RWPE1 (cell line): ENCODE measurements around the gene CORO7.
"Not testable (repeated sequence)": the region's sequence is repeated elsewhere in the genome, so short reads cannot be mapped to it uniquely, and the experiment has no call there.

ENCODE experiments used
- CTCF ChIA-PET: fragments of 350-600 bp; sonication (Branson Sonifier 250); formaldehyde crosslinking; extraction: SDS; loops from one replicate; lab custom pipeline; 2021; lab: Yijun Ruan, JAX
- POLR2A ChIA-PET: fragments of 400-600 bp; formaldehyde crosslinking; extraction: SDS; loops from one replicate; lab custom pipeline; 2020; ENCODE audit warnings: antibody characterized with exemption; ENCODE audit not compliant: low non-redundant PET; lab: Yijun Ruan, JAX
- DNase-seq: peaks from one replicate; pipeline ENCODE4 v3.0.0; 2012; ENCODE audit warnings: low spot score
- H3K27ac ChIP-seq: fragments of 450-650 bp; 2 replicates; pipeline ENCODE4 v1.5.1; 2017
- TF ChIP-seq, protein P1 (sequence below): fragments of 450-650 bp; conservative IDR thresholded peaks from 2 replicates; pipeline ENCODE4 v1.5.1; 2017; ENCODE audit warnings: low read depth, mild to moderate bottlenecking

CORO7 gene

DNA sequence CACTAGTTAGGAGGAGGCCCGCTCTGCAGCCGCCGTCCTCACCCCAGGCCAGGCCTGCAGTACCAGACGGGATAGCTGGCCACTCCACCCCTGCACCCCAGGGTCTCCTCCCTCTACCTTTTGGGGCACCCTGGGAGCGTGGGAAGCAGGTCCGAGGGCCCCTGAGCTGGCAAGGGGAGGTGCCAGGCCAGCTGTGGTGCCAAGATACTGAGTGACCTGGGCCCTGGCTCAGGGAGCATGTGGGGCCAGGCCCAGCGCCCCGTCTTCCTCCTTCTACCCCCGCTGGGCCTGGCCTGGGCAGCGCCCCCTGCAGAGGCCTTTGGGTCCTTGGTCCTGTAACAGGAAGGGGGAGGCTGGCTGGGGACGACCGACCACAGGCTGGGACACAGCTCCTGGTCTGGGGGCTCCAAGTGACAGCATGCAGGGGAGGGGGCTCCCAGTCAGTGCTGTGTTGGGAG is 78.2 kb downstream of the CORO7 start:
- peak overlapping the region; percentile 71 for H3K27ac ChIP-seq
- TF ChIP-seq, protein P1, sequence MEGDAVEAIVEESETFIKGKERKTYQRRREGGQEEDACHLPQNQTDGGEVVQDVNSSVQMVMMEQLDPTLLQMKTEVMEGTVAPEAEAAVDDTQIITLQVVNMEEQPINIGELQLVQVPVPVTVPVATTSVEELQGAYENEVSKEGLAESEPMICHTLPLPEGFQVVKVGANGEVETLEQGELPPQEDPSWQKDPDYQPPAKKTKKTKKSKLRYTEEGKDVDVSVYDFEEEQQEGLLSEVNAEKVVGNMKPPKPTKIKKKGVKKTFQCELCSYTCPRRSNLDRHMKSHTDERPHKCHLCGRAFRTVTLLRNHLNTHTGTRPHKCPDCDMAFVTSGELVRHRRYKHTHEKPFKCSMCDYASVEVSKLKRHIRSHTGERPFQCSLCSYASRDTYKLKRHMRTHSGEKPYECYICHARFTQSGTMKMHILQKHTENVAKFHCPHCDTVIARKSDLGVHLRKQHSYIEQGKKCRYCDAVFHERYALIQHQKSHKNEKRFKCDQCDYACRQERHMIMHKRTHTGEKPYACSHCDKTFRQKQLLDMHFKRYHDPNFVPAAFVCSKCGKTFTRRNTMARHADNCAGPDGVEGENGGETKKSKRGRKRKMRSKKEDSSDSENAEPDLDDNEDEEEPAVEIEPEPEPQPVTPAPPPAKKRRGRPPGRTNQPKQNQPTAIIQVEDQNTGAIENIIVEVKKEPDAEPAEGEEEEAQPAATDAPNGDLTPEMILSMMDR = no peak
- POLR2A ChIA-PET = no interaction called here
- CTCF ChIA-PET = interaction anchor here (0.6 to 1.2 kb wide), 3 partner anchors 286 to 1580 kb away, joined by 3 to 4 read pairs (median 3); no protein-coding TSS in a partner anchor
- no peak for DNase-seq

GRCh38 chr16:4337540-4338088 is 78.8 kb downstream of the CORO7 start:
- H3K27ac ChIP-seq = peak overlapping the region; percentile 71
- ChIA-PET CTCF (interaction anchor here (1.2 kb wide), 1 partner anchor 286 kb away, joined by 3 read pairs; no protein-coding TSS in a partner anchor), POLR2A (no interaction called here)
- DNase-seq = no peak
- TF ChIP-seq, protein P1 = no peak

DNA sequence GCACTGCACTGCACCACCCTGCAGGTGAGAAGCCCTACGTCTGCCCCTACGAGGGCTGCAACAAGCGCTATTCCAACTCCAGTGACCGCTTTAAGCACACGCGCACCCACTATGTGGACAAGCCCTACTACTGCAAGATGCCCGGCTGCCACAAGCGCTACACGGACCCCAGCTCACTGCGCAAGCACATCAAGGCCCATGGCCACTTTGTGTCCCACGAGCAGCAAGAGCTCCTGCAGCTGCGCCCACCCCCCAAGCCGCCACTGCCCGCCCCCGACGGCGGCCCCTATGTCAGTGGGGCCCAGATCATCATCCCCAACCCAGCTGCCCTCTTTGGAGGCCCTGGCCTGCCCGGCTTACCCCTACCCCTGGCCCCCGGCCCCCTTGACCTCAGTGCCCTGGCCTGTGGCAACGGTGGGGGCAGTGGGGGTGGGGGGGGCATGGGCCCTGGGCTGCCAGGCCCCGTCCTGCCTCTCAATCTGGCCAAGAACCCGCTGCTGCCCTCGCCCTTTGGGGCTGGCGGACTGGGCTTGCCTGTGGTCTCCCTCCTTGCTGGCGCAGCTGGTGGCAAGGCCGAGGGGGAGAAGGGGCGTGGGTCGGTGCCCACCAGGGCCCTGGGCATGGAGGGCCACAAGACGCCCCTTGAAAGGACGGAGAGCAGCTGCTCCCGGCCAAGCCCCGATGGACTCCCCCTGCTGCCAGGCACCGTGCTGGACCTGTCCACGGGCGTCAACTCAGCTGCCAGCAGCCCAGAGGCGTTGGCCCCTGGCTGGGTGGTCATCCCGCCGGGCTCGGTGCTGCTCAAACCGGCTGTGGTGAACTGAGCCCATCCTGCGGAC is 79.5 kb downstream of the CORO7 start:
- CTCF ChIA-PET = interaction anchor here (1.2 kb wide), 1 partner anchor 287 kb away, joined by 3 read pairs; no protein-coding TSS in a partner anchor
- TF ChIP-seq, protein P1 = no peak
- H3K27ac ChIP-seq = peak overlapping the region; percentile 71
- POLR2A ChIA-PET = no interaction called here
- no peak for DNase-seq

- POLR2A ChIA-PET = no interaction called here
- peak overlapping the region; percentile 71 for H3K27ac ChIP-seq
- TF ChIP-seq, protein P1 = no peak
- no peak for DNase-seq
- CTCF ChIA-PET = interaction anchor here (0.7 kb wide), 1 partner anchor 79 kb away, joined by 3 read pairs; no protein-coding TSS in a partner anchor
These were observed 81.5 kb downstream of the CORO7 start for GRCh38 chr16:4334724-4335495.

DNA sequence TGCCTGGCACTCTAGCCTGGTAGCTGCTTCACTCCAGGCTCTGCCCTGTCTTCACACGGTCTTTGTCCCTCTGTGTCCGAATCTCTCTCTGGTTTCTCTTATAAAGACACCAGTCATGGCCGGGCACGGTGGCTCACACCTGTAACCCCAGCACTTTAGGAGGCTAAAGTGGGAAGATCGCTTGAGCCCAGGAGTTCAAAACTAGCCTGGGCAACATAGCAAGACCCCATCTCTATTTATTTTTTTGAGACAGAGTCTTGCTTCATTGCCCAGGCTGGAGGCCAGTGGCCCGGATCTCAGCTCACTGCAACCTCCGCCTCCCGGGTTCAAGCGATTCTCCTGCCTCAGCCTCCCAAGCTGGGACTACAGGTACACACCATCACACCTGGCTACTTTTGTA is 82.7 kb downstream of the CORO7 start:
- peak overlapping the region; percentile 37 for H3K27ac ChIP-seq
- POLR2A ChIA-PET = interaction anchor here (0.6 kb wide), 1 partner anchor 386 kb away, joined by 3 read pairs; no protein-coding TSS in a partner anchor
- CTCF ChIA-PET, DNase-seq: not testable (repeated sequence)

- CTCF ChIA-PET = interaction anchor here (0.6 to 2.1 kb wide), 2 partner anchors 70 to 107 kb away, joined by 3 to 6 read pairs; no protein-coding TSS in a partner anchor
- no peak for DNase-seq
- POLR2A ChIA-PET = interaction anchor here (0.6 kb wide), 1 partner anchor 387 kb away, joined by 3 read pairs; no protein-coding TSS in a partner anchor
- TF ChIP-seq, protein P1 = no peak
- peak overlapping the region; percentile 37 for H3K27ac ChIP-seq
These were observed 83.1 kb downstream of the CORO7 start for GRCh38 chr16:4333308-4333638.
